Liver (tissue), 9 donors: Measurements from ENCODE around the gene EIF4G3. TPM values are rescaled to one million over a fixed set of nuclear protein-coding genes. Genes with fewer than 3 reads are reported as not detected.

Experiments used
- DNase-seq: peaks from one replicate; pipeline ENCODE4 v3.0.0-alpha.2; 2017; ENCODE audit warnings: low spot score
- H3K27ac ChIP-seq, 2 donors: one replicate each; pipeline ENCODE4 v1.7.0; 2013; ENCODE audit warnings: inconsistent platforms in 2 of 2, low read length in 2 of 2, control low read depth in 1 of 2, low read depth in 1 of 2, mild to moderate bottlenecking in 1 of 2
- H3K27me3 ChIP-seq, 4 donors: one replicate each; pipeline versions ENCODE4 v1.6.1 to v1.7.0; 2013; ENCODE audit warnings: low read length in 3 of 4, inconsistent platforms in 1 of 4, mild to moderate bottlenecking in 1 of 4, moderate library complexity in 1 of 4; ENCODE audit not compliant: control insufficient read depth in 4 of 4, insufficient read depth in 4 of 4
- H3K36me3 ChIP-seq, 4 donors: one replicate each; pipeline versions ENCODE4 v1.6.1 to v1.7.0; 2013; ENCODE audit warnings: low read length in 3 of 4, mild to moderate bottlenecking in 3 of 4, low read depth in 1 of 4, moderate library complexity in 1 of 4; ENCODE audit not compliant: control insufficient read depth in 4 of 4, insufficient read depth in 3 of 4
- H3K4me1 ChIP-seq, 4 donors: one replicate each; pipeline versions ENCODE4 v1.6.1 to v1.7.0; 2013; ENCODE audit warnings: low read length in 3 of 4, mild to moderate bottlenecking in 3 of 4, moderate library complexity in 1 of 4; ENCODE audit not compliant: control insufficient read depth in 4 of 4, insufficient read depth in 4 of 4
- H3K4me3 ChIP-seq, 3 donors: one replicate each; pipeline versions ENCODE4 v1.6.1 to v1.7.0; 2013; ENCODE audit warnings: low read length in 3 of 3, control low read depth in 1 of 3, low read depth in 1 of 3, mild to moderate bottlenecking in 1 of 3
- H3K9ac ChIP-seq, 2 donors: one replicate each; pipeline ENCODE4 v1.7.0; 2013; ENCODE audit warnings: low read length in 2 of 2, mild to moderate bottlenecking in 2 of 2, moderate library complexity in 2 of 2, control low read depth in 1 of 2, low read depth in 1 of 2
- H3K9me3 ChIP-seq, 4 donors: one replicate each; pipeline versions ENCODE4 v1.6.1 to v1.7.0; 2013; ENCODE audit warnings: low read length in 3 of 4; ENCODE audit not compliant: control insufficient read depth in 4 of 4
- CTCF ChIP-seq: fragments of 150-350 bp; IDR thresholded peaks from 2 replicates; pipeline ENCODE4 v1.5.1; 2017; ENCODE audit warnings: improper control_type of control experiment, low read depth, low read length; ENCODE audit not compliant: missing input control
- EGR1 ChIP-seq, 2 donors: IDR thresholded peaks; 2 replicates each; pipeline ENCODE4 v1.6.1; 2016 to 2018; ENCODE audit warnings: antibody characterized with exemption in 2 of 2, low read depth in 2 of 2
- FOXA1 ChIP-seq: IDR thresholded peaks from 2 replicates; pipeline ENCODE4 v1.6.1; 2016; ENCODE audit warnings: antibody characterized with exemption
- FOXA2 ChIP-seq: IDR thresholded peaks from 2 replicates; pipeline ENCODE4 v1.6.1; 2016; ENCODE audit warnings: antibody characterized with exemption
- GABPA ChIP-seq, 2 donors: IDR thresholded peaks in 1 of 2; conservative IDR thresholded peaks in 1 of 2; 2 replicates each; pipeline ENCODE4 v1.6.1; 2016; ENCODE audit warnings: antibody characterized with exemption in 2 of 2, mild to moderate bottlenecking in 1 of 2, moderate library complexity in 1 of 2
- HNF4A ChIP-seq, 2 donors: conservative IDR thresholded peaks; 2 replicates each; pipeline ENCODE4 v1.6.1; 2016; ENCODE audit warnings: antibody characterized with exemption in 2 of 2, mild to moderate bottlenecking in 2 of 2
- JUND ChIP-seq, 2 donors: IDR thresholded peaks; 2 replicates each; pipeline ENCODE4 v1.6.1; 2016; ENCODE audit warnings: antibody characterized with exemption in 2 of 2
- MAX ChIP-seq: IDR thresholded peaks from 2 replicates; pipeline ENCODE4 v1.6.1; 2016; ENCODE audit warnings: antibody characterized with exemption
- NR2F2 ChIP-seq: IDR thresholded peaks from 2 replicates; pipeline ENCODE4 v1.6.1; 2016; ENCODE audit warnings: antibody characterized with exemption
- RAD21 ChIP-seq, 2 donors: IDR thresholded peaks; 2 replicates each; pipeline ENCODE4 v1.6.1; 2016; ENCODE audit warnings: antibody characterized with exemption in 2 of 2, mild to moderate bottlenecking in 2 of 2
- REST ChIP-seq: IDR thresholded peaks from 2 replicates; pipeline ENCODE4 v1.6.1; 2016; ENCODE audit warnings: antibody characterized with exemption, mild to moderate bottlenecking
- RXRA ChIP-seq, 2 donors: IDR thresholded peaks; 2 replicates each; pipeline ENCODE4 v1.6.1; 2017 to 2018; ENCODE audit warnings: antibody characterized with exemption in 2 of 2, mild to moderate bottlenecking in 1 of 2
- SP1 ChIP-seq: IDR thresholded peaks from 2 replicates; pipeline ENCODE4 v1.6.1; 2018; ENCODE audit warnings: antibody characterized with exemption, mild to moderate bottlenecking
- TAF1 ChIP-seq: conservative IDR thresholded peaks from 2 replicates; pipeline ENCODE4 v1.6.1; 2016; ENCODE audit warnings: antibody characterized with exemption, mild to moderate bottlenecking
- YY1 ChIP-seq: IDR thresholded peaks from 2 replicates; pipeline ENCODE4 v1.6.1; 2016; ENCODE audit warnings: antibody characterized with exemption, mild to moderate bottlenecking
- WGBS: extraction: QIAGEN DNeasy Blood & Tissue Kit; methylation state at CpG from one replicate; pipeline ENCODE4 v1.1.7; 2013; 5-methylcytosine and 5-hydroxymethylcytosine counted together
- polyA plus RNA-seq, 2 donors: library from polyadenylated mRNA; stranded (reverse) in 1 of 2; unstranded in 1 of 2; fragments of 200-250 nt in 1 of 2; fragments of >200 nt in 1 of 2; fragmentation: Nextera tagmentation in 1 of 2; extraction: Ambion mirVana in 1 of 2; gene quantifications; one replicate each; pipeline versions ENCODE4 v1.2.1 to v1.2.3, GENCODE V29; 2013 to 2015
- total RNA-seq, 2 donors: library from RNA; depleted of rRNA; stranded (reverse); fragments of >200 nt; gene quantifications; one replicate each; pipeline ENCODE4 v1.2.3, GENCODE V29; 2014
- TF ChIP-seq, protein P1 (sequence below): IDR thresholded peaks from 2 replicates; pipeline ENCODE4 v1.6.1; 2016; ENCODE audit warnings: antibody characterized with exemption
- TF ChIP-seq, protein P2 (sequence below): IDR thresholded peaks from 2 replicates; pipeline ENCODE4 v1.6.1; 2016; ENCODE audit warnings: antibody characterized with exemption
- donor health status: healthy.
- donor health status: healthy.
- donor health status: healthy.
- donor health status: healthy.
- donor health status: healthy.

EIF4G3 gene
- total and polyA plus RNA-seq, 4 donors: 7.6 to 22.8 (median 11.7) TPM

DNA sequence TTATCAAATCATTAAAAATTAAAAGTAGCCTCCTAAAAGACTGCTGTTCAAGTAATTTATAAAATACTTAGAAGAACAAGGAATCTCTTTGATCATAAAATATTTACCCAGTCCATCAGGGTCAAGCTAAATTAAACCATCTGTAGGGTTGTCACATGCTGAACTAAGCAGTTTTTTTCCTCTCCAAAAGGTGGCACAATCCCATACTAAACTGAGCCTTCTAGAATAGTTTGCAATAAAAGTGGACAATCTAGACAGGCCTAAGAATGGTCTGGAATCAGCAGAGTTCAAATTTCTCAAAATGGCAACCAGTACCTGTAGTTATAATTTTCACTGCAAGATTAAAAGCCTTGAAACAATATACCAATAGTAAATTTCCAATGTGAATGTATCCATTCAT lies 194.8 kb downstream of the EIF4G3 start:
- peak overlapping the region in 1 of 2 donors; percentile 13 for H3K9ac ChIP-seq
- TF ChIP-seq FOXA1: no peak
- peak in 1 of 2 donors; percentile 23 for TF ChIP-seq RXRA (IDR thresholded peaks at IDR 0.05)
- peak; percentile 4 to 33 for TF ChIP-seq HNF4A (conservative IDR thresholded peaks at IDR 0.05)
- no peak for TF ChIP-seq MAX
- TF ChIP-seq GABPA (IDR thresholded peaks at IDR 0.05 in 1 of 2, conservative IDR thresholded peaks at IDR 0.05 in 1 of 2): no peak
- no peak for TF ChIP-seq EGR1 (IDR thresholded peaks at IDR 0.05; ENCODE audit: low read depth in 2 of 2)
- peak; percentile 54 for TF ChIP-seq CTCF
- TF ChIP-seq, protein P1, sequence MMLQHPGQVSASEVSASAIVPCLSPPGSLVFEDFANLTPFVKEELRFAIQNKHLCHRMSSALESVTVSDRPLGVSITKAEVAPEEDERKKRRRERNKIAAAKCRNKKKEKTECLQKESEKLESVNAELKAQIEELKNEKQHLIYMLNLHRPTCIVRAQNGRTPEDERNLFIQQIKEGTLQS: no peak
- TF ChIP-seq YY1: peak; percentile 17
- peak; percentile 79 to 82 for TF ChIP-seq RAD21 (IDR thresholded peaks at IDR 0.05)
- no peaks in the 10 kb centered on the region for H3K27me3 ChIP-seq
- peak overlapping the region in 1 of 2 donors; percentile 31 for H3K27ac ChIP-seq
- H3K4me3 ChIP-seq: no peak overlapping the region
- H3K9me3 ChIP-seq: no peaks in the 10 kb centered on the region
- DNase-seq: no peak
- no peaks in the 10 kb centered on the region for H3K36me3 ChIP-seq
- H3K4me1 ChIP-seq: peaks cover 0 to 2% (median under 1%) of the 10 kb centered on the region in 4 donors

GRCh38 chr1:20980051-20980450 lies 196.6 kb downstream of the EIF4G3 start:
- H3K27ac ChIP-seq: no peak overlapping the region
- H3K4me3 ChIP-seq: no peak overlapping the region
- no peaks in the 10 kb centered on the region for H3K9me3 ChIP-seq
- H3K27me3 ChIP-seq: no peaks in the 10 kb centered on the region
- H3K9ac ChIP-seq: no peak overlapping the region
- no peak for DNase-seq
- H3K4me1 ChIP-seq: peaks cover 0 to 2% (median under 1%) of the 10 kb centered on the region in 4 donors
- TF ChIP-seq NR2F2 (no peak), EGR1 (IDR thresholded peaks at IDR 0.05; ENCODE audit: low read depth in 2 of 2) (no peak), FOXA2 (no peak), RAD21 (IDR thresholded peaks at IDR 0.05) (no peak), REST (no peak), TAF1 (no peak), MAX (no peak), FOXA1 (no peak), CTCF (no peak), YY1 (no peak), GABPA (IDR thresholded peaks at IDR 0.05 in 1 of 2, conservative IDR thresholded peaks at IDR 0.05 in 1 of 2) (no peak), SP1 (no peak), JUND (IDR thresholded peaks at IDR 0.05) (no peak)
- TF ChIP-seq, protein P2, sequence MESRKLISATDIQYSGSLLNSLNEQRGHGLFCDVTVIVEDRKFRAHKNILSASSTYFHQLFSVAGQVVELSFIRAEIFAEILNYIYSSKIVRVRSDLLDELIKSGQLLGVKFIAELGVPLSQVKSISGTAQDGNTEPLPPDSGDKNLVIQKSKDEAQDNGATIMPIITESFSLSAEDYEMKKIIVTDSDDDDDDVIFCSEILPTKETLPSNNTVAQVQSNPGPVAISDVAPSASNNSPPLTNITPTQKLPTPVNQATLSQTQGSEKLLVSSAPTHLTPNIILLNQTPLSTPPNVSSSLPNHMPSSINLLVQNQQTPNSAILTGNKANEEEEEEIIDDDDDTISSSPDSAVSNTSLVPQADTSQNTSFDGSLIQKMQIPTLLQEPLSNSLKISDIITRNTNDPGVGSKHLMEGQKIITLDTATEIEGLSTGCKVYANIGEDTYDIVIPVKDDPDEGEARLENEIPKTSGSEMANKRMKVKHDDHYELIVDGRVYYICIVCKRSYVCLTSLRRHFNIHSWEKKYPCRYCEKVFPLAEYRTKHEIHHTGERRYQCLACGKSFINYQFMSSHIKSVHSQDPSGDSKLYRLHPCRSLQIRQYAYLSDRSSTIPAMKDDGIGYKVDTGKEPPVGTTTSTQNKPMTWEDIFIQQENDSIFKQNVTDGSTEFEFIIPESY: no peak
- H3K36me3 ChIP-seq: no peaks in the 10 kb centered on the region
- WGBS: 96% methylated on average over 2 of the region's 2 CpGs
